Activated T-helper 1 cell treated with anti-CD3 and anti-CD28 coated beads, Interleukin-2, amount 50 U/mL, for 16 hours (primary cell): ENCODE results near the gene NPTXR.
"Not testable (repeated sequence)": the region's sequence is repeated elsewhere in the genome, so short reads cannot be mapped to it uniquely, and the experiment has no call there.

Experiments used
- DNase-seq, 2 donors: peaks; one replicate each; pipeline ENCODE4 v3.0.0-alpha.2; 2020; ENCODE audit warnings: low read depth in 1 of 2, low spot score in 1 of 2

The NPTXR gene

DNA sequence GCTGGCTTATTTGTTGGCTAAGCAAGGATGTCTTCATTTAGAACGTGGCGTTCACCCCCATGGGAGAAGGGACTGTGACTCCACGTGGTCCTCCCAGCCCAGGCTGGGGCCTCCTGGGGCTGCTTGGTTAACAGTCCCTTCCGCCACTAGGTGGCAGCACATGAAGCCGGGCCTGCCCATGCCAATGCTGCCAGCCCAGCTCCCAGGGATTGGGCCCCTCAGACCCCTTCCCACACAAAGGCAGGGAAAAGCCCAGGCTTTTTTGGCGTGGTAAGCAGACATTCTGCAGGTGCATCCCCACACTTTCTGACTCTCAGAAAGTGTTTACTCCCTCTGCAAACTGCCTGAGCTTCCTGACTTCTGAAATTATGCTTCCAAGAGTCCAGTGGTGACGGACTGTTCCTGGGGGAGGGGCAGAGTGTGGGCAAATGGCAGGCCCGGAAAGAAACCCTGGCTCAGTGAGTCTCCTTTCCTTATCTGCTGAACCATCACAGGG, 25.1 kb upstream of the NPTXR start:
- DNase-seq, result peak; percentile 71 to 74

DNA sequence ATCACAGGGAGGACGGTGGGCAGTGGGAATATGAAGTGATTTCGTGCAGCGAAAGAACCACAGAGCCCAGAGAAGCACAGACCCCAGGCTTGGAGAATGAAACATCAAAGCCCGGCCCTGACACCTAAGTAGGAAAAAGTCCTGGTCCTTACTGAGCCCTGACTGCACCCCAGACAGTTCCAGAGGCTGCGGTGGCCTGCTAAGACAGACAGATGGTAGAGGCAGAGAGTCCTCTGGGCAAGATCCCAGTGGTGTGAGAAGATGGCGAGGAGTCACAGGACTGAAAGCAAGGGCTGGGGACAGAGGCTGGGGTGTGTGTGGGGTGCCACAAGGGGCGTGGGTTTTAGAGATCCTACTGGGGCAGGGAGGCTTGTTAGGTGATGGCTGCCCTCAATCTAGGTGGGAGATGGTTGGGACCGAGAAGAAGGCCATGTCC, 24.5 kb upstream of the NPTXR start:
- DNase-seq, result no peak

DNA sequence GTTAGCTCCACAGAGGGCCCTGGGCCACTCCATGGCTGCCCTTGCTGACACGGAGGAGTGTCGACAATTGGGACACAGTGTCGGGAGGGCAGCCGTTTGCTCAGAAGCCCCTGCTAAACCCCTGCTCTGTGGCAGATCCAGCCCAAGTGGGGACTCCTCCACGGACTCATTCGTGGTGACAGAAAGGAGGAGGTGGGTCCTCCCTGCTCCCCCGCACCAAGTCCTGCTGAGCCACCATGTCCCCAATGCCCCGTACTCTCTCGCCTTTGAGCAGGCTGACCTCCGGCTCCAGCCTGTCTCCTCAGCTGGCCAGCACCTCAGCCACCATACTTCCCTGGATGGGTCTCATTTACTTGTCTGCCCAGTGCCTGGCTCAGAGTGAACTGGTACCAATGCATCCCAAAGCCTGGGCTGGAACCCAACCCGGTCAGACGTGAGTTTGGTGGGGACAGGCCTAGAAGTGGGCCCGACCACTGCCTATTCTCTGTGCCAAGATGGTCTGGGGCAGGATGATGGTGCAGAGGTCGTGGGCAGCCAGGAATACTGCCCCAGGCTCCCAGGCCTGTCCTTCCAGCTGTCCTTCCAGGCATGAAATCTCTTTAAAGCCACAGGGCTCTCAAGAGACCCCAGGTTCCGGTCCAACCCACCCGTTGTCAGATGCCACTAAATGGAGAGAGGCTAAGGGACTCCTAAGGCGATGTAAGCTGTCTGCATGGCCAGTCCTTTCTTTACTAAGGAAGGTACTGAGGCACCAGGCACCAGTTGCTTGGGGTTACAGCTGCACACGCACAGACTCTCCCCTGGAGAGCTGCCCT, 23.9 kb upstream of the NPTXR start:
- DNase-seq, result no peak

DNA sequence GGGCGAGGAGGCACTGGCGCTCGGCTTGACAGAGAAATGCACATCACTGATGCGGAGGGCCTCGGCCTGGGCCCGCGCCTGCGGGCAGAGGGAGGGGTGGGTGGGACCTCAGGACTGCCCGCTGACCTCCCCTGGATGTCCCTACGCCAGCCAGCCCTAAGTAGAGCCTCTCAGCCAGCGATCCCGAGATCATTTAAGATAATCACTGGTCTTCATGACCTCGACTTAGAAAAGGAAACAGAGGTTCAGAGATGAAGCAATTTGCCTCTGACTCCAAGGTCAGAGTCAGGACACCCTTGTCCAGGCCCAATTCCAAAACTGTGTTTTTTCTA, 23.3 kb upstream of the NPTXR start:
- DNase-seq, result no peak

DNA sequence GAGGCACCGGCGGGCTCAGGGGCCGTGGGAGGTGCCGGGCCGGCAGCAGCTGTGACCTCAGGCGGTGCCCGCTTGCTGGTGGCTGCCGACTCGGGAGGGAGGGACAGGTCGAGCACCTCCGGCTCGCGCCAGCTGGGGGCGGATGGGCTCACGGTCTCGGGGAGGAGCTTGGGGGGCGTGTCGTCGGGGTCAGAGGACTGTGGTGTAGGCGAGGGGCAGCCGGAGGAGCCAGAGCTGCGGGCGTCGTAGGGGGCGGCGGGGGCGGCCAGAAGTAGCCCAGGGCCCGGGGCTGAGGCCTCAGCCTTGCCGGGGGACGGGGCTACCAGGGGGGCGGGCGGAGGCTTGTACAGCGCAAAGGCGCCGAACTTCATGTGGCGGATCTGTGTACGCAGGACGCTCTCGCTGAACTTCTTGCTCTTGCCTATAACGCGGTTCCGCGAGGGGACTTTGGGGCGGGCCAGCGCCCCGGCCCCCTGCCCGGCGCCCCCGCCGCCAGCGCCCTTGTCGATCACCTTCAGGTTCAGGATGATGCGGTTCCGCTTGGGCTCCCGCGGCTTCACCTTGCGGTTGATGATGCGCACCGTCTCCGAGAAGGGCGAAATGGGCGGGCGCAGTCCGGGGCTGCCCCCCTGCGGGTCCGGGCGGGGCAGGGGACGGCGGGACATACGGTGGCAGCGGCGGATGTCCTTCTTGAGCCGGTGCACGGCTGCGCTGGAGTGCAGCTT, 22.7 kb upstream of the NPTXR start:
- DNase-seq, result no peak

DNA sequence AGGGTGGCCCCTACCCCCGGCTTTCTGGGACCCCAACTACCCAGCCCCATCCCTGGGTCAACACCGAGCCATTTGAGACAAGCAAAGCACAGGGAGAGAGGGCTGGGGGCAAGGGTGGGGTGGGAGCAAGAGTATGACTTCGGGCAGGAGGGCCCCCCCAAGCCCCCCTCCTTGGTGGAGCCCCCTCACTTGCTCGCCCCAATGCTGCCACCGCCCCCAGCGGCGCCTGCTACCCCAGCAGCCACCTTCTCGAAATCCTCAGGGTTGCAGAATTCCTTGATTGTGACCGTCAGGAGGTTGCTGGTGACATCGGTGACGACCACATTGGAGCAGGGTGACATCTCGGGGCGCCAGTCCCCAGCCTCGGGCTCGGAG, 22.2 kb upstream of the NPTXR start:
- no peak for DNase-seq

DNA sequence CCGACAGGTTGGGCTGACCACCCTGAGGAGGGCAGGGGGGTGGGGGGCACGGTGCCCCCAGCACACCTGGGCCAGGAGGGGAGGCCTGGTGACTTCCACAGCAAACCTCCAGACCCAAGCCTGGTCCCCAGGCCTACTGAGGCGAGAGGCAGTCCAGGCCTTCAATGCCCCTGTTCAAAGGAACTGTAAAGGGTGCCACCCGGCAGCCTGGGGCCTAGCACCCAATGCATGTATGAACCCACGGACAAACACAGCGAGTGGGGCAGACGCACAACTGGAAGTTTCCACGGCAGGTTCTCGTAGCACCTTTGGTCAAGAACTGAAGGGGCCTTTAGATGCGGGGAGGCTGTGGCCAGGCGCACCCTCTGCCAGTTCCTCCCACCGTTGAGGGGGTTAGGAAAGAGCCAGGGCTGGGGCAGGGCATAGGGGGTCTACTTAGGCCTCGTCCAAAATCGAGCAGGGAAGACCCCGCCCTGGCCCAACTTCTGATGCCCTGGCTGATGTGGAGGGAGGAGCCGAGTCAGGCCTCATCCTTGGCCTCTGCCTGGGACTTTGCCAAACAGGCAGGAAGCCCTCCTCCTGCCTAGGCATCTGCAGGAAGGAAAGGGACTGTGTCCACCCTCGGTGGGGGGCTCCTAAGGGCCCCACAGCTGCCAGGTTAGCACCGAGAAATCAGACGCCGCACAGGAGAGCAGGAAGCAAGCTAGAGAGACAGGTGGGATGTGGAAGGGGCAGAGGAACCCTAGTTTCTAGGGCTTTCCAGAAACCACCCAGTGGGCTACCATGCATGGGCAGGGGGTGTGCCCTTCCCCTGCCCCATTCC, 21.6 kb upstream of the NPTXR start:
- DNase-seq, result no peak

DNA sequence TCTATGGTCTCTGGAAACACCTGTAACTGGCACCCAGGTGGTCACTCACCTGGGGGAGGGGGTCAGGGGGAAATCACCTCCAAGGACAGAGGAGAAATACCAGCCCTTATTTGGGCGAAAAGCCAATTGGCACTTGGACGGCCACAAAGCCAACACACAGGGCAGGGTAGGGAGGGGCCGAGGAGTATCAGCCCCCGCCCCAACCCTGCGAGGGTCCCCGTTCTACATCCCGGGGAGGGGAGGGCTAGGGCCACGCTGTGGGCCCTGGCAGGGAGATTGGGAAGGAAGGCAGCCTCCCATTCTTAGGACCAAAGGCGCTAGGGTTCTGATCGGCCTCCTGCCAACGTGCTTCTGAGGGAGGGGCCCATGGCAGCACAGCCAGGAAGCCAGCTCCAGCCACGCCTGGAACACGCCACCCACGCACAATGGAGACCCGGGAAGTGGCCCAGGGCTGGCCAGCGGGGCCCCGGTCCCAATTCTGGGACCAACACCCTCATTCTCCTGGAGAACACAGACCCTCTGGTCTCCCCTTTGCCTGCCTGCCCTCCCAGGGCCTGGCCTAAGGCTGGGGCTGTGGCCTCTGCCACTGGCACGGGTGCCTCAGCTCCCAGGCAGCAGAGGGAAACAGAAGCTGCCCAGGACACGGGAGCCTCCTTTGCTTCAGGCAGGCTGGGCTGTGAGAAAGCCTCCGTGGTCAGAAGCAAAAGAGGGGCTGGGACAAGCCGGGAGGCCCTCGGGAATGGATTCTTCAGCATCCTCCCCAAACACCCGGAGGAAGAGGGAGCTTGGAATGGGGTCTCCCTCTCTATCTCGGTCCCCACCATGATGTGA, 20.7 kb upstream of the NPTXR start:
- DNase-seq, result no peak

DNA sequence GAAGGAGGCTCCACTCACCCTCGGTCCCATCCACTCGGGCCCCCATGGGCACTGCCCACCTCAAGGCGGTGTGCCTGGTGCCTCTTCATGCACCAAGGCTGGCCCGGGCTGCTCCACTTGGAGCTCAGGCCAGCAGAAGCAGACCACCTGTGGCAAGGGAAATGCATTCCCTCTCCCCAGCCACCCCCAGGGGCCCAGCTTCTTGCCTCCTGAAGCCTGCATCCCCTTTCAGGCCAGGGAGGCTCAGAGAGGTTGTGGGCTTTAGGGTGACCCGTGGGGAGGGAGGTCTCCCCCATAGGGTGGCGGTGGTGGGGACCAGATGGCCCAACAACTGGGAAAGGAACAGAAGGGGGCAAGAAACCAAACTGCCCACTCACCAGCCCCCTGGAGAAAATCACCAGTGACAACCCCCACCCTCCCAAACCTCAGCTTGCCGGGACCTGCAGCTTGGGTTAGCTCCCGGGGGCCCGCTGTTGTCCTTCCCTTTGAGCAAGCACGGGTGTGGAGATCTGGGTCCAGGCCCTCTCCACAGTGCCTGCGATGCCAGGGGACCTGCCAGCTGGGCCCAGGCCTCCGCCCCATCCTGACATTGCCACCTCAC, 19.8 kb upstream of the NPTXR start:
- no peak for DNase-seq

DNA sequence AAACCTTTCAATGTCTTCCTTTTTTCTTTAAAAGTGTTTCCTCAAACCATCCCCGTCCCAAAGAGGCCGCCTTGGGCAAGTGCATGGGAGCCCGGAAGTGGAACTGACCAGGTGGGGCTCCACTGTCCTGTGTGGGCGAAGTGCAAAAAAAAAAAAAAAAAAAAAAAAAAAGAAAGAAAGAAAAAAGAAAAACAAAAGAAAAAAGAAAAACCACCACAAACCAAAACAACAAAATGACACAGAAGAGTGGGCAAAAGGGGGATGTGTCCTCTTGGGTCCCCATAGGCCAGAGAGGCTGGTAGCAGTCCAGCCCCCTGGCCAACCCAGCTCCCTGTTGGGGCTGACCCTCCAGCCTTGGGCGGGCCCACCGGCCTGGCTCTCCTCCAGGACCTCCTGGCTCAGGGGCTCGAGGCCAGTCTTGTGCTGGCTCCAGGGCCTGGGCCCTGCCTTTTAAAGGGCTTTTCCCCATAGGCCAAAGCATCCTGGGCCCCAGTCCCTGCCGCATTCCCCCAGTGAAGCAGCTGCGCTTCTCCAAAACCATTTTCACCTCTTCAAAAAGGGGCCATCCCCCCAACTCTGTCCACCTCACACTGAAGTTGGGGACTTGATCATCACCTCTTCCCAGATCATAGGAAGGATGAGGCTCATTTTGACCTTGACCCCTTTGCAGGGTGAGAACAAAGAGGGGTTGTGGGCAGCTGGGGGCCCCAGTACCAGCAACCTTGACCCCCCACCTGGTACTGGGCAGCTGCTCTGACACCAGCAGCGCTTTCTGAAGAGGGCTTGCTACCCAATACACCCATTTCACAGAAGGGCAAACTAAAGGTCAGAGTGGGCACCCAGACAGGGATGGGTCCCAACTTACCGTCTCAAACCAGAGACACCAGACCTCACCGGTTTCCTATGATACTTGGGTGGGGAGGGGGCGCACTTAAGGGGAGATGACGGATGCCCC, 18.8 kb upstream of the NPTXR start:
- DNase-seq, result no peak

DNA sequence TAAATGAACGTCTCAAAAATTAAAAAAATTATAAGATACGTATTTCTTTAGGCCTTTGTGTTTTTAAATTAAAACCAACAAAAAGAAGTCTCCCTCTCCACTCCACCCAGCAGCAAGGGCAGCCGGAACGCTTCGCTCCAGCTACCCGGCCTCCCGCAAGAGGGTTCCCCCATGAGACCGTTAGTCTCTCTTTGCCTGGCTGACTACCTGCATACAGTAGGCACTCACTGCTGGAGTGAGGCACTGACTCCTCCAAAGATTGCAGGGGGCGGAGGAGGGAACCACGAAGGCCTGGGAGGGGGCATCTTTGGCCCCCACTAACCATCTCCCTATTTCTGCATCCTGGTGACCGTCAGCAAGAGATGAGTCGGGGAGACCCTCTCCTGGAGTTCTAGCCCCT, 18.1 kb upstream of the NPTXR start:
- DNase-seq, result no peak

DNA sequence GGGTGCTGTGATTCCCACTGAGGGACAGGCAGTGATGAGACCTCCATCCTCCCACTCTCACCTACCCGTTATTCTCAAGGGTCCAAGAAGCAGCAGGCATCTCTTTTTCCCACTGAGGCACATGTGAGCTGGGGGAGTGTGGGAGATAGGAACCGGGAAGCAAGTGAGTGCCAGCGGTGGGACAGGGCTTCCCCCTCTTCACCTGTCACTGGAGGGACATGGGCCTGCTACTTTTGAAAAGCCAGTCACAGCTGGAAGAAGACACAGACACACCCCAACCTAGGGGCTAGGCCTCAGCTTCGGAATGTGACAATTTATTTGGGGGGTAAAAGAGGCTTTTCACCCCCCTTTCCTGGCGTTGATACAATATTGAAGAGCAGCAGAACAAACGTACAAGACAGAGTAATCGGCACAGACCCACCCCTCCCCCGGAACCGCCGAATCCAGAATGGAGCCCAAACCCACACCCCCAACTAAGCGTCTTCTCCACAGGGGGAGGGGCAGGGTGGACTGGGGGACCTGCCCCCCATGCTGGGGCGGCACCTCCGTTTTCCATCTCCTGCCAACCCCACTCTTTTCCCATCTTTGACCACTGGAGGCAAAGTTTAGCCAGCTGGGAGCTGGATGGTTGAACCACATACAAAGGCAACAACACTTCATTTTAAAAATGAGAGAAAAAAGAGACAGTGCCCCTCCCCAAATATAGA, 17.5 kb upstream of the NPTXR start:
- DNase-seq, result no peak

DNA sequence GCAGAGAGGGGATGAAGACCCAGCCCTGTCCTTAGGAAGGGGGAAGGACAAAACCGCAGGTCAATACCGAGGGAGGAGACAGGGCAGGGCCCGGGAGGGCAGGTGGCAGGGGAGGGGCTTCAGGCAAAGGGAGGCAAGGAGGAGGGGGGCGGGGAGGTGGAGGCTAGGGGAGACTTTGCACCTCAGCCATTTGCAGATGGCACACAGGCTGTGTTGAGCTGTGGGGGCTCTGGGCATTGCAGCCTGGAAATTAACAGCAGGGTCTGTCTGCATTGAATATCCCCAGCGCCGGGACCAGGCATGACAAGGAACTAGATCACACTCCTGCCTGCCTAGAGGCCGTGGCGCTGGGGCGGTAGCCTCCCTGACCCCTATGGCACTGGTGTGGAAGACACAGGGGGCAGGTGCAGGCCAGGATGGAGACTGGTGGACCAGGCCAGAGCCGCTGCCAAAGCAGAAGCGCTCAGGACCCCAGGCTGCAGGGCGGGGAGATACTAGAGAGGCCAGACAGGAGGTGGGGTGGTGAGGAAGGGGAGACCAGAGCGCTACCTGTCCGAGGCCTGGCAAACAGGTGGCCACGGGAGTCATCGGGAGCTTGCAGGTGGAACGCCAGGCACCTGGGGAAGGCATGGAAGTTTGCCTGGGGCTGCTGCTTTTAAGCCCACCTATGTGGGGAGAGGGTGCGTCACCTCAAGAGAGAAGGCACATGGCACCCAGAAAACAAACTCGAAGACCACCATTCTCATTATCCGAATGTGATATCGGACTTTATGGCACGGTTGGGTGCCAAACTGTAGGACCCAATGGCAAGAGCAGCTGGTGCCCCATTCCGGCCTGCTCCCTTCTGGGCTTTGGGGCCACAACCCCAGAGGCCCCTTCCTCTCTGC, 16.7 kb upstream of the NPTXR start:
- no peak for DNase-seq

DNA sequence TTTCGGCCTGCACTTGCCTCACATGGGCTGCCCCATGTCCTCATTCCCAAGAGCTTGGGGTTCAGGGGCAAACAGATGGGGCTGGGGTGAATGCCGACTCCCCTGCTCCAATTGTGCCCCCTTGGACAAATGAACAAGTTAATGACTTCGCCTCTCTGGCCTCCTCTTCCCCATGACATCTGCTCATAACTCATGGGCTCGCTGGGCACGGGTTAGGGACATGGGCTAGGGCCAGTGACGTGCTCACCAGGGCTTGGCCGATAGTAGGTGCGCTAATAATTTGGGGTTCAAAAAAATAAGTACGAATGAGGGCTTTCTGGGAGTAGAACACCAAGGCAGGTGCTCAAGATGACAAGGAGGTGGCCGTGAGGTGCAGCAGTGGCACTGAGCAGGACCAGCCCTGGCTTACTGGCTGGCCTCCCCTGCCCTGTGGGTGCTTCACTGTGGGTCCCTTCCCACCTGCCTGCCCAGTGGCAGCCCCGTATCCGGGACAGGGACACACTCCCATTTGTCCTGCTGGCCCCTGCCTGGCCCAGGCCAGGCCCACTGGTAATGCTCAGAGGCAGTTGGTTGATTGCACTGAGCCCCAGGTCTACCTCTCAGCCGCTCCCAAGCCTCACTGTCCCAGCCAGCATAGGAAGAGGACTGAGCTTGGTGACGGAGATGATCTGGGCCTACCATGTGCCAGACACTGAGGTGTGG, 15.9 kb upstream of the NPTXR start:
- DNase-seq, result no peak

DNA sequence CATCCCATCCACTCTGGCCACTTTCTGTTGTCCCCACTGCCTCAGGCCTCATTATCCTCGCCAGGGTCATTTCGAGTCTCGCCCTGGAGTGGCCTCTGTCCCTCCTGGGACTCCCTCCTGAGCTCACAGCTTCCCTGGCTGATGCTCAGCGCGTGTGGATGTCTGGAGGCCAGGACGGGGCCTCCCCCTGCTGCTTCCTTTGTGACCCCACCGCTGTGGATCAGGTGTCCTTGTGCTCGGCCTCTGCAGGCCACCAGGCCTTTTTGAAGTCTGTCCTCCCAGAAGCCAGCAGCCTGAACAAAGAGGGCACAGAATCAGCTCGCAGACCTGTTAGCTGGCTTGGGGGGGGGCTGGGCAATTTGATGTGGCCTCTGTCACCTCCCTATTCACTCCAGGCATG, 14.7 kb upstream of the NPTXR start:
- no peak for DNase-seq

DNA sequence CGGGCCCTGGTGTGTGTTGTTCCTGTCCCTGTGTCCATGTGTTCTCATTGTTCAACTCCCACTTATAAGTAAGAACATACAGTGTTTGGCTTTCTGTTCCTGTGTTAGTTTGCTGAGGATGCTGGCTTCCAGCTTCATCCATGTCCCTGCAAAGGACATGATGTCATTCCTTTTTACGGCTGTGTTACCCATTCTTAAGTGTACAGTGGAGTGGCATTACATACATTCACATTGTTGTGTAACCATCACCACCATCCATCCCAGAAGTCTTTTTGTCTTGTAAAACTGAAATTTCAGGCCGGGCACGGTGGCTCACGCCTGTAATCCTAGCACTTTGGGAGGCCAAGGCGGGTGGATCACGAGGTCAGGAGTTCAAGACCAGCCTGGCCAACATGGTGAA, 10.6 kb upstream of the NPTXR start:
- not testable (repeated sequence) for DNase-seq

DNA sequence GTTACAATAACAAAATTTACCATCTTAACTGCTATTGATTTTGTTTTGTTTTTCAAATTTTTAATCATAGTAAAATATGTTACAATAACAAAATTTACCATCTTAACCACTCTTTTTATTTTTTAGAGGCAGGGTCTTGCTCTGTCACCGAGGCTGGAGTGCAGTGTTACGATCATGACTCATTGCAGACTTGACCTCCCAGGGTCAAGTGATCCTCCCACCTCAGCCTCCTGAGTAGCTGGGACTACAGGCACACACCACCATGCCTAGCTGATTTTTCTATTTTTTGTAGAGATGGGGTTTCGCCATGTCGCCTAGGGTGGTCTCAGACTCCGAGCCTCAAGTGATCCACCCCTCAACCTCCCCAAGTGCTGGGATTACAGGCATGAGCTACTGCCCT, 10.1 kb upstream of the NPTXR start:
- DNase-seq, result not testable (repeated sequence)
